Activated CD4-positive, alpha-beta memory T cell treated with anti-CD3 and anti-CD28 coated beads for 36 hours (primary cell): ENCODE results near the gene KRI1. TPM values are rescaled to one million over a fixed set of nuclear protein-coding genes. Genes with fewer than 3 reads are reported as not detected.
A peak's percentile ranks its signal among the peaks of the same experiment; 100 is the strongest.
"Not testable (repeated sequence)": the region's sequence is repeated elsewhere in the genome, so short reads cannot be mapped to it uniquely, and the experiment has no call there.

Experiments
- CTCF ChIA-PET: fragments of 350-600 bp; sonication (Branson Sonifier 250); formaldehyde crosslinking; loops from one replicate; lab custom pipeline; 2021; ENCODE audit warnings: antibody characterized with exemption, inconsistent platforms; lab: Charles Lee
- POLR2A ChIA-PET: fragments of 350-600 bp; sonication (Branson Sonifier 250); formaldehyde crosslinking; loops from one replicate; lab custom pipeline; 2021; ENCODE audit warnings: antibody characterized with exemption; lab: Charles Lee
- DNase-seq: peaks from one replicate; pipeline ENCODE4 v3.0.0-alpha.2; 2020
- H3K27ac Mint-ChIP-seq: one replicate; pipeline ENCODE4 v1.8.0; 2021; ENCODE audit warnings: mixed read lengths
- H3K27me3 Mint-ChIP-seq: one replicate; pipeline ENCODE4 v1.8.0; 2021; ENCODE audit warnings: mixed read lengths
- H3K36me3 Mint-ChIP-seq: one replicate; pipeline ENCODE4 v1.8.0; 2021; ENCODE audit warnings: mixed read lengths
- H3K4me1 Mint-ChIP-seq: one replicate; pipeline ENCODE4 v1.8.0; 2021; ENCODE audit warnings: low read depth, mixed read lengths
- H3K4me3 Mint-ChIP-seq: one replicate; pipeline ENCODE4 v1.8.0; 2021; ENCODE audit warnings: mild to moderate bottlenecking, mixed read lengths
- H3K9me3 Mint-ChIP-seq: one replicate; pipeline ENCODE4 v1.8.0; 2021; ENCODE audit warnings: mixed read lengths
- intact Hi-C: fragments of 100-400 bp; cut with micrococcal nuclease; formaldehyde crosslinking; loops from one replicate; pipeline ENCODE4 v1.15.1; 2023
- total RNA-seq, 2 experiments: library from RNA; stranded (reverse); gene quantifications; one replicate each; pipeline ENCODE4 v1.2.3, GENCODE V29; 2021

Gene KRI1
- total RNA-seq, 2 experiments from 2014 or later, result 46.2 to 52.3 TPM

DNA sequence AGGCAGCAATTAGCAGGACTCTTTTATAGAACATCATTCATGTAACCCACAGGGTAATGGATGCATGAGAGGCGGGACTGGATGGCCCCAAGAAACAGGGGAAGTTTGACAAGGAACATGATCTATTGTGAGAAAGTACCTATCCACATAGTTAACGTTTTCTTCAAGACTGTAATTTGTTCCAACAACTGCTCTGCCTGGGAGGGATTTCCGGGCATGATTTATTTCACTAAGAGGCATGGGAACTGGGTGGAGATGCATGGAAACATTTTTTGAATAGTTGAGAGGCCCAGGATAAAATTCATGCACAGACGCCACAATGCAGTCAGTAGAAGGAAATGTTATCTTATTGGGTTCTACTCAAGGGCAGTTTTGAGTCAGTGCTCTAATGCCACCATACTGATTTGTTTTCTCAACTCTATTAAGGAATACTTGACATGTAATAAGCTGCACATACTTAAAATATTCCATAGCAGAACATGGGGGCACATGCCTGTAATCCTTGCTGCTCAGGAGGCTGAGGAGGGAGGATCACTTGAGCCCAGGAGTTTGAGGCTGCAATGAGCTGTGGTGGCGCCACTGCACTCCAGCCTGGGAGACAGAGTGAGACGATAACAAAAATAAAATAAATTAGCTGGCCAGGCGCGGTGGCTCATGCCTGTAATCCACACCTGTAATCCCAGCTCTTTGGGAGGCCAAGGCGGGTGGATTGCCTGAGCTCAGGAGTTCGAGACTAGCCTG, 32.0 kb downstream of the KRI1 start:
- intact Hi-C loops, result no loop called here
- ChIA-PET POLR2A (no interaction called here), CTCF (interaction anchor here (0.6 to 1.1 kb wide), 3 partner anchors 19 to 182 kb away, joined by 3 read pairs; no protein-coding TSS in a partner anchor)
- peaks cover 13% of the 10 kb centered on the region for H3K27me3 Mint-ChIP-seq
- H3K36me3 Mint-ChIP-seq, result no peaks in the 10 kb centered on the region
- H3K4me3 Mint-ChIP-seq, result no peak overlapping the region
- no peaks in the 10 kb centered on the region for H3K9me3 Mint-ChIP-seq
- no peak for DNase-seq
- H3K4me1 Mint-ChIP-seq, result no peaks in the 10 kb centered on the region
- no peak overlapping the region for H3K27ac Mint-ChIP-seq

DNA sequence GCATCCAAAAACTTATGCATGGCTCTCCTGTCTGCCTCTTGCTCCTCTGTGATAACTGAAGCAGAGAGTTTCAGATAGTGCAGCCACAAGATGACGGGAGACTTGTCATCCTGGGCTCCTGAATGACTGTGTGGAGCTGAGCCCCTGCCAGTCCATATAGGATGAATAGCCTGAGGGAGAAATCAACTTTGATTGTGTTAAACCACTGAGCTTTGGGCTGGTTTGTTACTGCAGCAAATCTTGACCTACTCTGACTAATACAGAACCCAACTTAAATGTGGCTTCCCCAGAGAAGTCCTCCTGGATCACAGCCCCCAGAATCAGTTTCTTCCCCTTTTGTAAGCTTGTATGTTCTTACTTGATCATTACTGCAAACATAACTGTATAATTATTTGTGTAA, 33.4 kb downstream of the KRI1 start:
- Mint-ChIP-seq H3K4me1 (no peaks in the 10 kb centered on the region), H3K36me3 (no peaks in the 10 kb centered on the region), H3K9me3 (no peaks in the 10 kb centered on the region), H3K27ac (no peak overlapping the region), H3K4me3 (no peak overlapping the region), H3K27me3 (peaks cover 10% of the 10 kb centered on the region)
- POLR2A ChIA-PET, result no interaction called here
- no peak for DNase-seq
- intact Hi-C loops, result no loop called here
- CTCF ChIA-PET, result interaction anchor here (1.0 kb wide), 2 partner anchors 46 to 112 kb away, joined by 3 to 4 read pairs; no protein-coding TSS in a partner anchor

DNA sequence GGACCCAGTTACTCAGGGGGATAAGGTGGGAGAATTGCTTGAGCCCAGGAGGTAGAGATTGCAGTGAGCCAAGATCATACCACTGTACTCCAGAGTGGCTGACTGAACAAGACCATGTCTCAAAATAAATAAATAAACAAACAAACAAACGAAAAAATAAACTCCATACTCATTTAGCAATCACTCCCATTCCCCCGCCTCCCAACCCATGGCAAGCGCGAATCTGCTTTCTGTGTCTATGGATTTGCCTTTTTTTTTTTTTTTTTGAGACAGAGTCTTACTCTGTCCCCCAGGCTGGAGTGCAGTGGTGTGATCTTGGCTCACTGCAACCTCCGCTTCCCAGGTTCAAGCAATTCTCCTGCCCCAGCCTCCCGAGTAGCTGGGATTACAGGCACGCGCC, 38.9 kb downstream of the KRI1 start:
- intact Hi-C loops, H3K9me3 Mint-ChIP-seq, DNase-seq, H3K4me3 Mint-ChIP-seq, POLR2A ChIA-PET, H3K4me1 Mint-ChIP-seq, H3K27me3 Mint-ChIP-seq, H3K36me3 Mint-ChIP-seq, H3K27ac Mint-ChIP-seq: not testable (repeated sequence)
- CTCF ChIA-PET, result interaction anchor here (1.5 kb wide), 1 partner anchor 15 kb away, joined by 4 read pairs; no protein-coding TSS in a partner anchor

DNA sequence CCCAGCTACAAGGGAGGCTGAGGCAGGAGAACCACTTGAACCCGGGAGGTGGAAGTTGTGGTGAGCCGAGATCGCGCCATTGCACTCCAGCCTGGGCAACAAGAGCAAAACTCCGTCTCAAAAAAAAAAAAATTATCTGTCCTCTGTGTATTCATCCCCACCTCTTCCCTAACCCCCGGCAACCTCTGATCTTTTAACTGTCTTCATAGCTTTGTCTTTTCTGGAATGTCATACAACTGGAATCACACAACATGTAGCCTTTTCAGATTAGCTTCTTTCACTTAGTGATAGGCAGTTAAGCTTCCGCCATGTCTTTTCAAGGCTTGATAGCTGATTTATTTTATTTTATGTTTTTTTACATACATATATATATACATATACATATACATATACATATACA, 40.2 kb downstream of the KRI1 start:
- Mint-ChIP-seq H3K27ac (no peak overlapping the region), H3K27me3 (no peaks in the 10 kb centered on the region), H3K9me3 (no peaks in the 10 kb centered on the region), H3K36me3 (no peaks in the 10 kb centered on the region), H3K4me1 (no peaks in the 10 kb centered on the region), H3K4me3 (no peak overlapping the region)
- CTCF ChIA-PET, result interaction anchor here (0.7 to 1.5 kb wide), 3 partner anchors 13 to 17 kb away, joined by 3 to 4 read pairs (median 3); no protein-coding TSS in a partner anchor
- intact Hi-C loops, result no loop called here
- no peak for DNase-seq
- POLR2A ChIA-PET, result no interaction called here

DNA sequence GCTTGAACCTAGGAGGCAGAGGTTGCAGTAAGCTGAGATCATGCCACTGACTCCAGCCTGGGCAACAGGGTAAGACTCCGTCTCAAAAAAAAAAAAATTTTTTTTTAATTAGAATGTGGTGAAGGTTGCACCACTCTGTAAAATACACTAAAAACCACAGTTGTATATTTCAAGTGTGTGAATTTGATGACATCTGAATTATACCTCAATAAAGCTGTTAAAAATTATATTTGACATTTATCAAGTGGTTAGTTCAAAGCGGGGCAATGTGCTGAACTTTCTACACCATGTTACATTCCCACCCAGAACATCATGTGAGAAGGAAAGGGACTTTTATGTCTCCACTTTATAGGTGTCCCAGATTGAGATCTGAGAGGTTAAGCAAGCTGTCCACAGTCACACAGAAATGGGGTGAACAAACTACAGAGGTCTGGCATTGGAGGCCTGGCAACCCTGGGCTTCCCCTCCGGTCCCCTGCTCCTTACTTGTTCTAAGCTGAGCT, 42.6 kb downstream of the KRI1 start:
- Mint-ChIP-seq H3K4me3 (no peak overlapping the region), H3K36me3 (no peaks in the 10 kb centered on the region), H3K4me1 (peaks cover 12% of the 10 kb centered on the region), H3K27me3 (peaks cover 17% of the 10 kb centered on the region), H3K27ac (no peak overlapping the region), H3K9me3 (no peaks in the 10 kb centered on the region)
- CTCF ChIA-PET, result interaction anchor here (1.1 to 1.8 kb wide), 2 partner anchors 30 to 88 kb away, joined by 4 to 5 read pairs; no protein-coding TSS in a partner anchor
- no peak for DNase-seq
- intact Hi-C loops, result no loop called here
- POLR2A ChIA-PET, result interaction anchor here (0.6 kb wide), 1 partner anchor 247 kb away, joined by 3 read pairs; no protein-coding TSS in a partner anchor

DNA sequence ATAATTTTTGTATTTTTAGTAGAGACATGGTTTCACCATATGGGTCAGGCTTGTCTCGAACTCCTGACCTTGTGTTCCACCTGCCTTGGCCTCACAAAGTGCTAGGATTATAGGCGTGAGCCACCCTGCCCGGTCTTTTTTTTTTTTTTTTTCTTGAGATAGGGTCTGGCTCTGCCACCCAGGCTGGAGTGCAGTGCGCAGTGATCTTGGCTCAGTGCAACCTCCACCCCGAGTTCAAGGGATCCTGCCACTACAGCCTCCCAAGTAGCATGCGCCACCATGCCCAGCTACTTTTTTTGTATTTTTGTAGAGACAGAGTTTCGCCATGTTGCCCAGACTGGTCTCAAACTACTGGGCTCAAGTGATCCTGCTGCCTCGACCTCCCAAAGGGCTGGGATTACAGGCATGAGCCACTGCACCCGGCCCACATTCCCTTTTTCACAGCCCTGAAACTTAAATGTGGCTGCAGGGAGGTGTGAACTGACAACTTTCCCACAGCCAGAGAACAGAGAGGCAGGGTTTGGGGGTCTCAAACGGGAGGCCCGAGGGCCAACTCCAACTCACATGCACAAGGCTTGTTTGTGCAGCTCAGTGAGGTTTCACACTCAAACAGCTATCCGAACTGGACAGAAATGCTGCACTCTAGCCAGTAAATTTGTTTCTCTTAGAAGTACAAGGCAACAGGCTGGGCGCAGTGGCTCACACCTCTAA, 44.2 kb downstream of the KRI1 start:
- no peak for DNase-seq
- Mint-ChIP-seq H3K36me3 (no peaks in the 10 kb centered on the region), H3K9me3 (no peaks in the 10 kb centered on the region), H3K27me3 (peaks cover 24% of the 10 kb centered on the region), H3K4me1 (peaks cover 19% of the 10 kb centered on the region), H3K27ac (no peak overlapping the region), H3K4me3 (no peak overlapping the region)
- POLR2A ChIA-PET, result no interaction called here
- CTCF ChIA-PET, result interaction anchor here (1.3 kb wide), 1 partner anchor 11 kb away, joined by 3 read pairs; no protein-coding TSS in a partner anchor
- intact Hi-C loops, result no loop called here

DNA sequence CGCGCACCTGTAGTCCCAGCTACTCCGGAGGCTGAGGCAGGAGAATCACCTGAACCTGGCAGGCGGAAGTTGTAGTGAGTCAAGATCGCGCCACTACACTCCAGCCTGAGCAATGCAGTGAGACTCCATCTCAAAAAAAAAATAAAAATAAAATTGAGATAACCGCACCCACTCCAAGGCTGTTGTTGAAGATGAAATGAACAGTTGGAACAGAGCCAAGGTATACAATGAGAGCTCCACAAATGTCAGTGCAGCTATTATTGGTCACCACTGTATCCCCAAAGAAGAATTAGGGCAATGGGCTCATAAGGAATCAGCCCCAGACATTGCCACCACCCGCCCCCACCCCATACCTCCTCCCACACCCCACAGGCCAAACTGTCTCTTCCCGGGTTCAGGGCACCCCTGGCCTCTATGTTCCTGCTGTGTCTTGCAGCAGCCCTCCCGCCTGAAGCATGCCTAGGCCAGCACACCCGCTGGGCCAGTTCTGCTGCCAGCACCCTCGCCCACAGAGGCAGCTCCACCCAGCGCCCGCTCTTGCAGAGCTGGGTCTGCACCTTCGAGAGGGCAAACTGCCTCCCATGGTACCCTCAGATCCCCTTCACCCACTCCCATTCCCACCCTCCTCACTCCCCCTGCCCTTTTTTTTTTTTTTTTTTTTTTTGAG, 45.0 kb downstream of the KRI1 start:
- CTCF ChIA-PET, result interaction anchor here (0.7 to 1.3 kb wide), 2 partner anchors 10 to 368 kb away, joined by 3 read pairs; no protein-coding TSS in a partner anchor
- Mint-ChIP-seq H3K27ac (no peak overlapping the region), H3K9me3 (no peaks in the 10 kb centered on the region), H3K4me3 (no peak overlapping the region), H3K36me3 (no peaks in the 10 kb centered on the region), H3K4me1 (peaks cover 20% of the 10 kb centered on the region), H3K27me3 (peaks cover 29% of the 10 kb centered on the region)
- intact Hi-C loops, result no loop called here
- DNase-seq, result no peak
- POLR2A ChIA-PET, result no interaction called here

DNA sequence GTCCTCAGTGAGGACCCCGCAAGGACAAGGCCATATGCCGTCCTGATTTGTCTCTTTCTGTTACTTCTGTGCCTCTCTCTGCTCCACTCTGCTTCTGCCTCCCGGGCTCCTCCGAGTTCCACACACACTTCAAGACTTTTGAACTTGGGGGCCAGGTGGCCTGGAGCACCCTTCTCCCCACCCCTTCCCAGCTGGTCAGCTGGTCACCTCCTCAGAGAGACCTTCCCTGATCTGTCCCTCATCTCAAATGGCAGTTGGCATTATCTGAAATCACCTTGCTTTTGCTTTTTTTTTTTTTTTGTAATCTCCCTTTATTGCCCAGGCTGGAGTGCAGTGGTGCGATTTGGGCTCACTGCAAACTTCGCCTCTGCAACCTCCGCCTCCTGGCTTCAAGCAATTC, 46.4 kb downstream of the KRI1 start:
- H3K27me3 Mint-ChIP-seq, result peaks cover 41% of the 10 kb centered on the region
- intact Hi-C loops, result no loop called here
- POLR2A ChIA-PET, result no interaction called here

DNA sequence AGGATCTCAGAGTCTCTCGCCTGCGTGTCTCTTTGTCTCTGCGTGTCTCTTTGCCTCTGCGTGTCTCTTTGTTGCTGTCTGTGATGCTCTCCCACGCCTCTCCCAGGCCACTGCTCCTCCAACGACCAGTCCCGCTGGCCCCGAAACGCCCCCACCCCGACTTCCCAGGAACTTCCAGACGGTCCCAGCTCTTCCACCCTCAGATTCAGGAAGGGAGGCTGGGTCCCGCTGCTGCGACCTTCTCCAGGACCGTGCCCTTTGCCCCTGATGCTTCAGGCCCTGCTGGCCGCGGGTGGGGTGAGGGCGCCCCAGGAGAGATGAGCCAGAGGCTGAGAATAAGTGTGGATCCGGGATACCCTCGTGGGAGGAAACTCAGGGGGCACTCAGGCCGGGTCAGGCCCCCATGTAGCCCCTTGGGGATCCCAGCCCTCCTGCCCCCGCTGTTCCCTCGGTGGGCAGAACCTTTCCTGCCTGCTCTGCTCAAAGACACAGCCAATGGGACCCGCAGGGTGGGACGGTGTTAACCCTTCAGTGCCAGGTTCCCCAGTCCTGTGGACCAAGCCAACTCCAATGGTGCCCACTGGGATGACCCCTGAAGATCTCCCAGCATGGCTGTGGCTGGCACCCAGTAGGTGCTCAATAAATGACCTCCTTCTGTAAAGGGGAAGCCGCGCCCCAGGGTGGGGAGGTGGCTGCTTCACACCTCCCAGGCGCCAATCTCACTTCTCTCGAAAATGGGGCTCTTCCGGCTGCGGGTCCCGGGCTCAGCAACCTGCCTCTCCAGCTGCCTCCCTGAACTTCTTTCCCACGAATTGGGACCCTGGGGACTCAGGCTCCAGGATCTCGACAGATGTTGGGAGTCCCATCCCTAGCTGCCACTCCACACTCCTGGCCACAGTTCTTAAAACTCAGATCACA, 47.1 kb downstream of the KRI1 start:
- Mint-ChIP-seq H3K4me1 (peaks cover 22% of the 10 kb centered on the region), H3K36me3 (no peaks in the 10 kb centered on the region), H3K4me3 (no peak overlapping the region), H3K27me3 (peaks cover 45% of the 10 kb centered on the region), H3K27ac (no peak overlapping the region), H3K9me3 (no peaks in the 10 kb centered on the region)
- CTCF ChIA-PET, result interaction anchor here (0.6 to 1.4 kb wide), 2 partner anchors 199 to 213 kb away, joined by 3 to 5 read pairs; partner anchors contain the start of gene DNM2
- POLR2A ChIA-PET, result interaction anchor here (0.6 kb wide), 1 partner anchor 122 kb away, joined by 3 read pairs; no protein-coding TSS in a partner anchor
- DNase-seq, result no peak
- intact Hi-C loops, result no loop called here

More for the DNA sequence above, 46.4 kb downstream of the KRI1 start:
- no peak for DNase-seq
- H3K4me3 Mint-ChIP-seq, result no peak overlapping the region
- no peaks in the 10 kb centered on the region for H3K36me3 Mint-ChIP-seq
- no peaks in the 10 kb centered on the region for H3K9me3 Mint-ChIP-seq
- peaks cover 20% of the 10 kb centered on the region for H3K4me1 Mint-ChIP-seq
- no peak overlapping the region for H3K27ac Mint-ChIP-seq
- CTCF ChIA-PET, result interaction anchor here (1.0 kb wide), 1 partner anchor 11 kb away, joined by 3 read pairs; no protein-coding TSS in a partner anchor

DNA sequence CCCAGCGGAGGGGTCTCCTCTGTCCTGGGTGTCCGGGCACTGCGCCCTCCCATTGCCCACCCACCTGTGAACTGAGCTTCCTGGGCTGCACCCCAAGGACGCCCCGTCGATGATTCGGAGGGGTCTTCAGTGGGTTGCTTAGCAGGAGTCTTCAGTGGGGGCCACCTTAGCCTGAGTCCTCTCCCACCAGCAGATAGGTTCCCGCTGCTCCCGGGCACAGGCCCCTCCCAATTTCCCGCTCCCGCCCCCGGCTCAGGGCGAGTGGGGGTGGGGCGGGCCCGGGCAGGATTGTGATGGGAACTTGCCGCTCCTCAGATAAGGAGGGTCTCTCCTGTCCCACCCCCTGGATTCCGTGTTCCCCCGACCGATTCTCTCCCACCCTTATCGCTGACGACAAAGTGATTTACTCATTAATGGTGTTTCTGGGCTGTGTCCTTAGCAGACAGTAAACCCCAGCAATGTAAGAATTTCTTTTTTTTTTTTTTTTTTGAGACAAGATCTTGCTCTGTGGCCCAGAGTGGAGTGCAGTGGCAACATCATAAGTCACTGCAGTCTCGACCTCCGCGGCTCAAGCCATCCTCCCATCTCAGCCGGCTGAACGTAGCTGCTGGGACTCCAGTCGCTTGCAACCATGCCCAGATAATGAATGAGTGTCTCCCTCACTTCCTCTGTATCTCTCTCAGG, 47.9 kb downstream of the KRI1 start:
- H3K27ac Mint-ChIP-seq, result no peak overlapping the region
- POLR2A ChIA-PET, result interaction anchor here (0.6 kb wide), 1 partner anchor 123 kb away, joined by 3 read pairs; no protein-coding TSS in a partner anchor
- H3K36me3 Mint-ChIP-seq, result no peaks in the 10 kb centered on the region
- peak overlapping the region; percentile 27 for H3K4me3 Mint-ChIP-seq
- intact Hi-C loops, result no loop called here
- no peak for DNase-seq
- H3K4me1 Mint-ChIP-seq, result peaks cover 22% of the 10 kb centered on the region
- H3K9me3 Mint-ChIP-seq, result no peaks in the 10 kb centered on the region
- CTCF ChIA-PET, result interaction anchor here (1.3 to 2.6 kb wide), 4 partner anchors 10 to 200 kb away, joined by 3 to 8 read pairs (median 5); partner anchors contain the start of gene DNM2
- peaks cover 53% of the 10 kb centered on the region for H3K27me3 Mint-ChIP-seq
